NT2/D1 (cell line): ENCODE data around the gene ABLIM1.

ENCODE experiments used
- DNase-seq: peaks from one replicate; pipeline ENCODE4 v3.0.0-alpha.2; 2011; ENCODE audit warnings: low read depth, low spot score
- H3K27me3 ChIP-seq: 2 replicates; pipeline ENCODE4 v1.6.0; 2011; ENCODE audit warnings: mild to moderate bottlenecking; ENCODE audit not compliant: insufficient read length, insufficient read depth
- H3K36me3 ChIP-seq: 2 replicates; pipeline ENCODE4 v1.6.1; 2011; ENCODE audit warnings: mild to moderate bottlenecking, low read length, mixed read lengths; ENCODE audit not compliant: insufficient read depth, insufficient read length
- H3K4me1 ChIP-seq: 2 replicates; pipeline ENCODE4 v1.5.1; 2011; ENCODE audit not compliant: insufficient read depth, insufficient read length
- H3K4me3 ChIP-seq: 2 replicates; pipeline ENCODE4 v1.5.1; 2011; ENCODE audit warnings: low read depth; ENCODE audit not compliant: insufficient read length
- H3K9ac ChIP-seq: 2 replicates; pipeline ENCODE4 v1.6.0; 2011; ENCODE audit warnings: low read depth; ENCODE audit not compliant: insufficient read length
- H3K9me3 ChIP-seq: 2 replicates; pipeline ENCODE4 v1.5.1; 2011; ENCODE audit warnings: mild to moderate bottlenecking, low read length; ENCODE audit not compliant: insufficient read depth
- SUZ12 ChIP-seq: IDR thresholded peaks from 2 replicates; pipeline ENCODE4 v1.6.1; 2011; ENCODE audit not compliant: insufficient read length, insufficient read depth; ENCODE audit errors: extremely low read depth
- YY1 ChIP-seq: IDR thresholded peaks from 2 replicates; pipeline ENCODE4 v1.6.1; 2011; ENCODE audit not compliant: insufficient read length, insufficient read depth
- ZNF274 ChIP-seq: IDR thresholded peaks from 2 replicates; pipeline ENCODE4 v1.6.1; 2011; ENCODE audit warnings: mild to moderate bottlenecking, low read depth, low read length

Gene ABLIM1

DNA sequence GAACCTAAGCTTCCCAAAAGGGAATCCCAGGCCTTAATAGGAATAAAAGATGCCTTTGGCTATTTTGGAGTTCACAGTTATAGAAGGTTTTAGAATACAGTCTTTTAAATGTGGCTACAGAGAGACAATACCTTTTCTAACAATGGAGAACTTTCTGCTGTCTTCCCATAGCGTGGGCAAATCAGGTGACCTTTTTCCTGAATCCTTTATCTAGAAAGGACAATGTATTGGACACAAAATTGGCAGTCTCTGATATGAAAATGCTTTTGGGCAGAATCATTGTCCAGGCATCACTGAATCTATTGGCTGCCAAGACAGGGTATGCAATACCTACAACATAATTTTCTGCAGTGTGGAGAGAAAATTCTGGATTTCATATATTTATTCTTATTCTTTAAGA, 7.8 kb upstream of the ABLIM1 start:
- Histone ChIP-seq H3K9ac (no peak overlapping the region), H3K36me3 (no peaks in the 10 kb centered on the region), H3K4me3 (no peak overlapping the region), H3K4me1 (peaks cover 2% of the 10 kb centered on the region), H3K9me3 (peaks cover 9% of the 10 kb centered on the region), H3K27me3 (no peaks in the 10 kb centered on the region)
- no peak for TF ChIP-seq SUZ12
- TF ChIP-seq YY1: no peak
- TF ChIP-seq ZNF274: no peak
- no peak for DNase-seq

DNA sequence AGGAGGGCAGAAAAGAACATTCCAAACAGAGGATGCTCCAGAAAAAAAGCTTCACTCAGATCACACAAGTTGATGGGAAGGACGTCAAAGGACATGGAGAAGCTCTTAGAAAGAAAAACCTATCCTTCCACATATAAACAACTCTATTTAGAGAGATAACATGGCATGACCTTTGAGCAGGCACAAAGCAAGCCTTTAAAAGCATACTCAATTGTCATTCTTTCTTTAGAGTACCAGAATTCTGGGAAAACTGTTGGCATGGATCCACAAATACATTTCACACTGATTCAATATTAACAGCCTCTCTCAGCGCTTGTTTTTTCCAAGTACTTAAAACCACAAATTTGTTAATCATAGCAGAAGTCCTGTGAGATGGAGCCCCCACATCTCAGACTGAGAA, 7.3 kb upstream of the ABLIM1 start:
- Histone ChIP-seq H3K4me1 (peaks cover 2% of the 10 kb centered on the region), H3K27me3 (no peaks in the 10 kb centered on the region), H3K4me3 (no peak overlapping the region), H3K9ac (no peak overlapping the region), H3K36me3 (no peaks in the 10 kb centered on the region), H3K9me3 (peaks cover 9% of the 10 kb centered on the region)
- TF ChIP-seq YY1 (no peak), SUZ12 (no peak), ZNF274 (no peak)
- no peak for DNase-seq

DNA sequence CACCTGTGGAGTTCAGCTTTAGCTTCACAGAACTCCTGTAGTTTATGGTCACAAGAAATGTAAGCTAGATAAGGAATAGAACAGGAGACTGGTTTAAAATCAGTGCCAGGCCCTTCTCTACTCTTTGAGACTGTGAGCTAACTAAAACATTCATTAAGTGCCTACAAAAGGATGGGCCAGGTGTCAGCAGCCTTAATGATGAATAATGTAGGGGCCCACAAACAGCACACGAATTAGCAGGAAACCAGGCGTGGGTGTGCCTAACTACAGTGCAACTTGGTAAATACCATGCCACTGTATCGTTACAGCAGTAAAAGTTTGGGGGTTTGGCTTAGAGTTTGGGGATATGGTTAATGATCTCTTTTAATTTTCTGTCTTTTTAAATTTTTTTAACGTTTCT, 6.1 kb upstream of the ABLIM1 start:
- peaks cover 9% of the 10 kb centered on the region for H3K9me3 ChIP-seq
- no peaks in the 10 kb centered on the region for H3K36me3 ChIP-seq
- H3K27me3 ChIP-seq: no peaks in the 10 kb centered on the region
- H3K4me1 ChIP-seq: peaks cover 2% of the 10 kb centered on the region
- no peak overlapping the region for H3K9ac ChIP-seq
- TF ChIP-seq YY1 (no peak), SUZ12 (no peak), ZNF274 (no peak)
- no peak overlapping the region for H3K4me3 ChIP-seq
- DNase-seq: no peak

DNA sequence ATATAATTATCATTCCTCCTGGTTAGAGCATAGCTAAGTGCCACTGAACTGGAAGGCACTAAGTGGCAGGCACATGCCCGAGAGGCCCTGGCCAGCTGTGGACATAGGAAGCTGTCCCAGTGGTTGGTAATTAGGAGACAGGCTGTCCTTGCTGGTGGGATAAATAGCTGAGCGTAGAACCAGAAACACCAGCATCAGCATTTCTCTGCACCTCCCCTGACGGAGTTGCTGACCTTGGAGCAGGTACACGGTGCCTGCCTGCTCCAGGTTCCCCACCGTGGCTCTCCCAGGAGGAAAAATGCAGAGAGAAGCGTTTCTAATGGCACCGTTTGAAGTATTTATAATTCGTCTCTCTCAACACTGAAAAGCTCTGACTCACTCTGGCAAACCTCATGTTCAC, 5.6 kb upstream of the ABLIM1 start:
- Histone ChIP-seq H3K27me3 (no peaks in the 10 kb centered on the region), H3K4me3 (no peak overlapping the region), H3K4me1 (peaks cover 2% of the 10 kb centered on the region), H3K9ac (no peak overlapping the region), H3K9me3 (peaks cover 9% of the 10 kb centered on the region), H3K36me3 (no peaks in the 10 kb centered on the region)
- no peak for TF ChIP-seq ZNF274
- no peak for TF ChIP-seq YY1
- no peak for TF ChIP-seq SUZ12
- DNase-seq: no peak

DNA sequence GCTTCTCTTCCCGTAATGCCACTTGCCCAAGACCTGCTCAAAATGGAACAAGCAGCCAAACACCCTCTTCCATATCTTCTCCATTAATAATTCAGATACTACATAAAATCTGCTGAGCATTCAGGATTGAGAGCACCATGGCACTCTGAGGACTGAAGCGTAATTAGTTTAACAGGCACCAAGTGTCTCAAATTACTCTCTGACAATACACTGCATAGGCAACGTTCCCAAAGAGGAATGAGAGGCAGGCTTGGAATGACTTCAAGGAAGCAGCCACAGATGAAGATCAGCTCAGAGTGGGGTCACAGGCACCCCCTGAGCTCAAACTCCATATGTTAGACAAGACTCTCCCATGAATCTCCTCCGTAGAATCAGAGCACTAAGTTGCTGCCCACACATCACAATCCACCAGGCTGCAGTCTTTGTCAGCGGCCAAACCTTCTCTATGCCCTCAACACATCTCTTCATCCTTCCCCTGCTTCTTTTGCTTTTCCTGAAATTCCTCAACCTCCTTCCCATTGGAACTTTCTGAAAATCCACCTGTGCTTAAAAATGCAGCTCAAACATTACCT, 4.7 kb upstream of the ABLIM1 start:
- no peak for TF ChIP-seq SUZ12
- no peak for TF ChIP-seq ZNF274
- no peak for TF ChIP-seq YY1
- Histone ChIP-seq H3K4me3 (no peak overlapping the region), H3K4me1 (peaks cover 2% of the 10 kb centered on the region), H3K9me3 (peaks cover 6% of the 10 kb centered on the region), H3K27me3 (no peaks in the 10 kb centered on the region), H3K36me3 (no peaks in the 10 kb centered on the region), H3K9ac (no peak overlapping the region)
- no peak for DNase-seq

- no peaks in the 10 kb centered on the region for H3K36me3 ChIP-seq
- H3K9me3 ChIP-seq: no peaks in the 10 kb centered on the region
- no peaks in the 10 kb centered on the region for H3K27me3 ChIP-seq
- TF ChIP-seq ZNF274 (no peak), SUZ12 (no peak)
- peaks cover 2% of the 10 kb centered on the region for H3K4me1 ChIP-seq
- H3K9ac ChIP-seq: no peak overlapping the region
- H3K4me3 ChIP-seq: no peak overlapping the region
- DNase-seq: no peak
Observed at GRCh38 chr10:114661212-114661880, 3.3 kb upstream of the ABLIM1 start.

DNA sequence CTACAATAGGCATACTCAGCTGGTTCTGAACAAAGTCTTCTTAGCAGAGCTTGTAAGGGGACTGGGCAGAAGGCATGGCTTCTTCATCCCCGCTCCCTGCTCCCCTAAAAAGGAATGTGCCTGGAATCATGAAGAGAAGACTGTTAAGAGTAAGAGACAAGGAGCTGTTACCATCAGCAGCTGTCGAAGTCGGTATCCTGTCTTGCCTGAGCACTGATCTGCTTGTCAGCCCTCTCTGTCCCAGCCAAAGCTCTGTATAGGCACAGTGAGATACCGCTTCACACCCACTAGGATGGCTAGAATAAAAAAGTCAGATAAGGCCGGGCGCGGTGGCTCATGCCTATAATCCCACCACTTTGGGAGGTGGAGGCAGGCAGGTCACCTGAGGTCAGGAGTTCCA, 2.4 kb downstream of the ABLIM1 start:
- Histone ChIP-seq H3K4me3 (no peak overlapping the region), H3K36me3 (no peaks in the 10 kb centered on the region), H3K9ac (no peak overlapping the region)

More for the DNA sequence above, 2.4 kb downstream of the ABLIM1 start:
- H3K4me1 ChIP-seq: no peaks in the 10 kb centered on the region
- DNase-seq: no peak
- no peaks in the 10 kb centered on the region for H3K9me3 ChIP-seq
- H3K27me3 ChIP-seq: no peaks in the 10 kb centered on the region
- TF ChIP-seq YY1: no peak
- no peak for TF ChIP-seq SUZ12
- TF ChIP-seq ZNF274: no peak
